ENCODE measurements around the gene SETBP1.

The SETBP1 gene

GRCh38 chr18:44654573-44654972 lies 26.1 kb upstream of the SETBP1 start:
- Histone ChIP-seq H3K9ac (ENCODE audit: low read depth, low read length) (no peak overlapping the region), H3K27me3 (ENCODE audit: control insufficient read depth, insufficient read depth, low read length) (no peaks in the 10 kb centered on the region)

GRCh38 chr18:44655435-44655834 lies 25.3 kb upstream of the SETBP1 start:
- Histone ChIP-seq H3K4me1 (ENCODE audit: control insufficient read depth, insufficient read depth, low read length) (no peaks in the 10 kb centered on the region), H3K9me3 (ENCODE audit: control insufficient read depth, insufficient read depth, low read length) (no peaks in the 10 kb centered on the region)

More at GRCh38 chr18:44654573-44654972, 26.1 kb upstream of the SETBP1 start:
- Histone ChIP-seq H3K9me3 (ENCODE audit: control insufficient read depth, insufficient read depth, low read length) (no peaks in the 10 kb centered on the region), H3K36me3 (ENCODE audit: control insufficient read depth, insufficient read depth, low read length) (no peaks in the 10 kb centered on the region), H3K4me1 (ENCODE audit: control insufficient read depth, insufficient read depth, low read length) (no peaks in the 10 kb centered on the region), H3K4me3 (ENCODE audit: low read depth, low read length) (no peak overlapping the region)

GRCh38 chr18:44659771-44660170 lies 20.9 kb upstream of the SETBP1 start:
- Histone ChIP-seq H3K27me3 (ENCODE audit: control insufficient read depth, insufficient read depth, low read length) (no peaks in the 10 kb centered on the region), H3K36me3 (ENCODE audit: control insufficient read depth, insufficient read depth, low read length) (no peaks in the 10 kb centered on the region), H3K9me3 (ENCODE audit: control insufficient read depth, insufficient read depth, low read length) (no peaks in the 10 kb centered on the region), H3K9ac (ENCODE audit: low read depth, low read length) (no peak overlapping the region), H3K4me3 (ENCODE audit: low read depth, low read length) (no peak overlapping the region), H3K4me1 (ENCODE audit: control insufficient read depth, insufficient read depth, low read length) (no peaks in the 10 kb centered on the region)

More at GRCh38 chr18:44655435-44655834, 25.3 kb upstream of the SETBP1 start:
- no peak overlapping the region for H3K4me3 ChIP-seq (ENCODE audit: low read depth, low read length)
- no peaks in the 10 kb centered on the region for H3K27me3 ChIP-seq (ENCODE audit: control insufficient read depth, insufficient read depth, low read length)
- H3K36me3 ChIP-seq (ENCODE audit: control insufficient read depth, insufficient read depth, low read length), result no peaks in the 10 kb centered on the region
- no peak overlapping the region for H3K9ac ChIP-seq (ENCODE audit: low read depth, low read length)

GRCh38 chr18:44668270-44668975 lies 12.3 kb upstream of the SETBP1 start:
- Histone ChIP-seq H3K4me3 (ENCODE audit: low read depth, low read length) (no peak overlapping the region), H3K9ac (ENCODE audit: low read depth, low read length) (no peak overlapping the region), H3K36me3 (ENCODE audit: control insufficient read depth, insufficient read depth, low read length) (no peaks in the 10 kb centered on the region), H3K4me1 (ENCODE audit: control insufficient read depth, insufficient read depth, low read length) (no peaks in the 10 kb centered on the region), H3K9me3 (ENCODE audit: control insufficient read depth, insufficient read depth, low read length) (no peaks in the 10 kb centered on the region), H3K27me3 (ENCODE audit: control insufficient read depth, insufficient read depth, low read length) (no peaks in the 10 kb centered on the region)

- H3K27me3 ChIP-seq (ENCODE audit: control insufficient read depth, insufficient read depth, low read length), result no peaks in the 10 kb centered on the region
- no peaks in the 10 kb centered on the region for H3K4me1 ChIP-seq (ENCODE audit: control insufficient read depth, insufficient read depth, low read length)
- no peak overlapping the region for H3K4me3 ChIP-seq (ENCODE audit: low read depth, low read length)
- no peak overlapping the region for H3K9ac ChIP-seq (ENCODE audit: low read depth, low read length)
- no peaks in the 10 kb centered on the region for H3K9me3 ChIP-seq (ENCODE audit: control insufficient read depth, insufficient read depth, low read length)
- no peaks in the 10 kb centered on the region for H3K36me3 ChIP-seq (ENCODE audit: control insufficient read depth, insufficient read depth, low read length)
These were observed 8.8 kb upstream of the SETBP1 start for GRCh38 chr18:44671914-44672313.

GRCh38 chr18:44672506-44672905 lies 8.2 kb upstream of the SETBP1 start:
- no peaks in the 10 kb centered on the region for H3K27me3 ChIP-seq (ENCODE audit: control insufficient read depth, insufficient read depth, low read length)
- no peak overlapping the region for H3K9ac ChIP-seq (ENCODE audit: low read depth, low read length)
- no peaks in the 10 kb centered on the region for H3K36me3 ChIP-seq (ENCODE audit: control insufficient read depth, insufficient read depth, low read length)
- no peak overlapping the region for H3K4me3 ChIP-seq (ENCODE audit: low read depth, low read length)
- H3K4me1 ChIP-seq (ENCODE audit: control insufficient read depth, insufficient read depth, low read length), result no peaks in the 10 kb centered on the region
- no peaks in the 10 kb centered on the region for H3K9me3 ChIP-seq (ENCODE audit: control insufficient read depth, insufficient read depth, low read length)

- H3K4me1 ChIP-seq (ENCODE audit: control insufficient read depth, insufficient read depth, low read length), result no peaks in the 10 kb centered on the region
These were observed 7.3 kb upstream of the SETBP1 start for GRCh38 chr18:44673256-44673880.

GRCh38 chr18:44677933-44678332 lies 2.8 kb upstream of the SETBP1 start:
- H3K4me3 ChIP-seq (ENCODE audit: low read depth, low read length), result no peak overlapping the region
- no peak overlapping the region for H3K9ac ChIP-seq (ENCODE audit: low read depth, low read length)
- no peaks in the 10 kb centered on the region for H3K36me3 ChIP-seq (ENCODE audit: control insufficient read depth, insufficient read depth, low read length)
- H3K27me3 ChIP-seq (ENCODE audit: control insufficient read depth, insufficient read depth, low read length), result peaks cover 21% of the 10 kb centered on the region
- no peaks in the 10 kb centered on the region for H3K9me3 ChIP-seq (ENCODE audit: control insufficient read depth, insufficient read depth, low read length)
- H3K4me1 ChIP-seq (ENCODE audit: control insufficient read depth, insufficient read depth, low read length), result peaks cover 7% of the 10 kb centered on the region

More at GRCh38 chr18:44673256-44673880, 7.3 kb upstream of the SETBP1 start:
- Histone ChIP-seq H3K9me3 (ENCODE audit: control insufficient read depth, insufficient read depth, low read length) (no peaks in the 10 kb centered on the region), H3K4me3 (ENCODE audit: low read depth, low read length) (no peak overlapping the region), H3K36me3 (ENCODE audit: control insufficient read depth, insufficient read depth, low read length) (no peaks in the 10 kb centered on the region), H3K27me3 (ENCODE audit: control insufficient read depth, insufficient read depth, low read length) (peaks cover 5% of the 10 kb centered on the region), H3K9ac (ENCODE audit: low read depth, low read length) (no peak overlapping the region)

GRCh38 chr18:44678725-44679055 lies 2.0 kb upstream of the SETBP1 start:
- no peak overlapping the region for H3K4me3 ChIP-seq (ENCODE audit: low read depth, low read length)
- no peak overlapping the region for H3K9ac ChIP-seq (ENCODE audit: low read depth, low read length)

GRCh38 chr18:44679056-44679913 lies 1.4 kb upstream of the SETBP1 start:
- peaks cover 21% of the 10 kb centered on the region for H3K27me3 ChIP-seq (ENCODE audit: control insufficient read depth, insufficient read depth, low read length)
- H3K9ac ChIP-seq (ENCODE audit: low read depth, low read length), result no peak overlapping the region
- H3K36me3 ChIP-seq (ENCODE audit: control insufficient read depth, insufficient read depth, low read length), result no peaks in the 10 kb centered on the region

More at GRCh38 chr18:44678725-44679055, 2.0 kb upstream of the SETBP1 start:
- Histone ChIP-seq H3K9me3 (ENCODE audit: control insufficient read depth, insufficient read depth, low read length) (no peaks in the 10 kb centered on the region), H3K4me1 (ENCODE audit: control insufficient read depth, insufficient read depth, low read length) (peaks cover 13% of the 10 kb centered on the region), H3K36me3 (ENCODE audit: control insufficient read depth, insufficient read depth, low read length) (no peaks in the 10 kb centered on the region), H3K27me3 (ENCODE audit: control insufficient read depth, insufficient read depth, low read length) (peaks cover 21% of the 10 kb centered on the region)

GRCh38 chr18:44679914-44680272 lies 795 bp upstream of the SETBP1 start:
- no peaks in the 10 kb centered on the region for H3K36me3 ChIP-seq (ENCODE audit: control insufficient read depth, insufficient read depth, low read length)
- H3K4me3 ChIP-seq (ENCODE audit: low read depth, low read length), result peak overlapping the region; percentile 63
- H3K9ac ChIP-seq (ENCODE audit: low read depth, low read length), result no peak overlapping the region
- peaks cover 13% of the 10 kb centered on the region for H3K4me1 ChIP-seq (ENCODE audit: control insufficient read depth, insufficient read depth, low read length)
- H3K9me3 ChIP-seq (ENCODE audit: control insufficient read depth, insufficient read depth, low read length), result no peaks in the 10 kb centered on the region
- H3K27me3 ChIP-seq (ENCODE audit: control insufficient read depth, insufficient read depth, low read length), result peaks cover 21% of the 10 kb centered on the region

More at GRCh38 chr18:44679056-44679913, 1.4 kb upstream of the SETBP1 start:
- Histone ChIP-seq H3K9me3 (ENCODE audit: control insufficient read depth, insufficient read depth, low read length) (no peaks in the 10 kb centered on the region), H3K4me1 (ENCODE audit: control insufficient read depth, insufficient read depth, low read length) (peaks cover 13% of the 10 kb centered on the region), H3K4me3 (ENCODE audit: low read depth, low read length) (peak overlapping the region; percentile 54)
